ENCODE measurements around the gene GATAD2A. TPM values are rescaled to one million over a fixed set of nuclear protein-coding genes. Genes with fewer than 3 reads are reported as not detected.

Gene GATAD2A
- total and polyA plus RNA-seq, 2 of the 13 experiments (the other 11 are each of a cell fraction or from before 2014, with no cell fraction given): 16.8 to 28.6 TPM

DNA sequence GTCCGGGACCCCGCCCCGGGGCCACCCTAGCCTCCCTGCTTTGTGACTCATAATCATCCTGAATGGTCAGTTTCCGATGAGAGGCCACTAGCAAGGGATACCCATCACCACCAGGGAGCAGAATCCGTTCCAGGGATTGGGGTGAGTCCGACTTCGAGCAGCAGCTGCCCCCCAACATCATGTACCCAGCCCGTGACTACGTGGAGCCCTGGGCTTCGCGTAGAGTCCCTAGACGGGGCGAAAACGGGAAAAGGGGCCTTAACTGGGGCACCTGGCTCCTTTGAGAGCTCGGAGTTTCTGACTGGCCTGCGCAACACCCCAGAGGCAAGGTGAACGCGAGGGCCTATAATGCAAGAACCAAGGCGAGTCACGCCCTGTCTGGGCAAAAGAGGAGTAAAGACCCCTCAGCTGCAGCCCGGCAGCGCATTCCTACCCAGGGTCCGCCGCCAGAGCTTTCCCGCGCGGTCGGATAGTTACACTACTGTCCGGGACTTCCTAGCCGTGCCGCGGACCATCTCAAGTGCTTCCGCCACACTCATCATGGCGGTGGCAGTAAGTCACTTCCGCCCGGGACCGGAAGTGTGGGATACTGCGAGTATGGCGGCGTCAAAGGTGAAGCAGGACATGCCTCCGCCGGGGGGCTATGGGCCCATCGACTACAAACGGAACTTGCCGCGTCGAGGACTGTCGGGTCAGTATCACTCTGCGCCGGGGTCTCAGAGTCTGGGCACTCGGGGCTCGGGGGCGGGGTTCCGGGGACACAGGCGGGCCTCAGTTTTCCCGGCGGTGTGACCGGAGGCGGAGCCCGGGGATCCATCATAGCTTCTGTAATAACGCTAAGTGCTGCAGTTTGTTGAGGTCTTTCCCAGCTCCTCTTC is 110.4 kb downstream of the GATAD2A start, which contains the start of gene NDUFA13 (continued):
- TF ChIP-seq ATF6 (CRISPR knock-in tag; conservative IDR thresholded peaks at IDR 0.05): no peak
- no peak; the same call in 1 of the 2 replicates for TF ChIP-seq ZNF609 (CRISPR knock-in tag; IDR thresholded peaks at IDR 0.05; ENCODE audit: borderline replicate concordance)
- TF ChIP-seq ZNF414 (CRISPR knock-in tag; IDR thresholded peaks at IDR 0.05): peak; percentile 74; the same call in 1 of the 2 replicates
- peak; percentile 100 for TF ChIP-seq GABPB1 (CRISPR knock-in tag; IDR thresholded peaks at IDR 0.05)
- TF ChIP-seq ZNF7 (CRISPR knock-in tag; IDR thresholded peaks at IDR 0.05): no peak
- peak; percentile 72; the same call in 1 of the 2 replicates for TF ChIP-seq ZGPAT (CRISPR knock-in tag; IDR thresholded peaks at IDR 0.05)
- TF ChIP-seq SIN3B (IDR thresholded peaks at IDR 0.05; ENCODE audit: low read length): peak; percentile 32; the same call in 1 of the 2 replicates
- peak; percentile 32; the same call in 1 of the 2 replicates for TF ChIP-seq ZSCAN25 (CRISPR knock-in tag; IDR thresholded peaks at IDR 0.05)
- TF ChIP-seq ZNF800 (CRISPR knock-in tag; IDR thresholded peaks at IDR 0.05): peak; percentile 76
- no peak for TF ChIP-seq ZNF24 (IDR thresholded peaks at IDR 0.05)
- TF ChIP-seq MATR3 (CRISPR knock-in tag; IDR thresholded peaks at IDR 0.05): no peak
- peak; percentile 97 for TF ChIP-seq GABPA (IDR thresholded peaks at IDR 0.05; ENCODE audit: low read depth, low read length)
- peak; percentile 100 for TF ChIP-seq GABPA (CRISPR knock-in tag; IDR thresholded peaks at IDR 0.05; ENCODE audit: low read depth)
- TF ChIP-seq FLYWCH1 (CRISPR knock-in tag; IDR thresholded peaks at IDR 0.05): no peak
- TF ChIP-seq NFKBIZ (CRISPR knock-in tag; IDR thresholded peaks at IDR 0.05): peak; percentile 86; the same call in 1 of the 2 replicates
- TF ChIP-seq ZNF891 (CRISPR knock-in tag; IDR thresholded peaks at IDR 0.05): peak; percentile 72
- no peak for TF ChIP-seq CCAR2 (optimal IDR thresholded peaks at IDR 0.05; ENCODE audit: low read depth, low read length)
- TF ChIP-seq ZNF460 (CRISPR knock-in tag; IDR thresholded peaks at IDR 0.05; ENCODE audit: borderline replicate concordance): no peak
- TF ChIP-seq ZNF879 (CRISPR knock-in tag; IDR thresholded peaks at IDR 0.05): peak; percentile 88; the same call in 1 of the 2 replicates
